ENCODE results near the gene MSH6. TPM values are rescaled to one million over a fixed set of nuclear protein-coding genes. Genes with fewer than 3 reads are reported as not detected.

Gene MSH6
- total and polyA plus RNA-seq, 12 donors, result 9.6 to 119 (median 55.0) TPM

DNA sequence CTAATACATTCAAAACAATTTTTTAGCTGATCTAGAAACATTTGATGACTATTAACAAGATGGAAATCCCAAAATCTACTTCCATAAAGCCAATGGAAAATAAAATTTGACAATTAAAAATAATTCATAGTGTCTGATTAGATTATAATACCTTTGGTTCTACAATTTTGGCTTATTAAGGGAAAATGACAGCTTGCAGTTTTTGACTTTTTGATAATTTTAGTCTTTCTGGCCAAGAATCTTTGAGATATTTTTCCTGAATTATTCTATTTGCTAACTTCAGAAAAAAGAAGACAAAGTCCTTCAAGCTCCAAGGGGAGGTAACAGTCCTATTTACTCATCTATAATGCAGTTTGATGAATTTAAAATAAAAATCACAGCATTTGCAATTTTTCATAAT lies 39.6 kb downstream of the MSH6 start:
- TF ChIP-seq, protein P1, sequence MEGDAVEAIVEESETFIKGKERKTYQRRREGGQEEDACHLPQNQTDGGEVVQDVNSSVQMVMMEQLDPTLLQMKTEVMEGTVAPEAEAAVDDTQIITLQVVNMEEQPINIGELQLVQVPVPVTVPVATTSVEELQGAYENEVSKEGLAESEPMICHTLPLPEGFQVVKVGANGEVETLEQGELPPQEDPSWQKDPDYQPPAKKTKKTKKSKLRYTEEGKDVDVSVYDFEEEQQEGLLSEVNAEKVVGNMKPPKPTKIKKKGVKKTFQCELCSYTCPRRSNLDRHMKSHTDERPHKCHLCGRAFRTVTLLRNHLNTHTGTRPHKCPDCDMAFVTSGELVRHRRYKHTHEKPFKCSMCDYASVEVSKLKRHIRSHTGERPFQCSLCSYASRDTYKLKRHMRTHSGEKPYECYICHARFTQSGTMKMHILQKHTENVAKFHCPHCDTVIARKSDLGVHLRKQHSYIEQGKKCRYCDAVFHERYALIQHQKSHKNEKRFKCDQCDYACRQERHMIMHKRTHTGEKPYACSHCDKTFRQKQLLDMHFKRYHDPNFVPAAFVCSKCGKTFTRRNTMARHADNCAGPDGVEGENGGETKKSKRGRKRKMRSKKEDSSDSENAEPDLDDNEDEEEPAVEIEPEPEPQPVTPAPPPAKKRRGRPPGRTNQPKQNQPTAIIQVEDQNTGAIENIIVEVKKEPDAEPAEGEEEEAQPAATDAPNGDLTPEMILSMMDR (IDR thresholded peaks at IDR 0.05), result no peak
- no peak for TF ChIP-seq POLR2A (IDR thresholded peaks at IDR 0.05)
- H3K4me3 ChIP-seq, result no peak overlapping the region
- H3K4me1 ChIP-seq (replicated peaks in 1 of 2), result no peaks in the 10 kb centered on the region
- DNase-seq, result no peak
- no peak overlapping the region for H3K27ac ChIP-seq
- H3K36me3 ChIP-seq (replicated peaks in 1 of 2), result peaks cover 5 to 53% of the 10 kb centered on the region in 2 donors
- intact Hi-C loops (cut with DNase I), result no loop called here
- H3K9me3 ChIP-seq (replicated peaks in 1 of 3), result no peaks in the 10 kb centered on the region
- H3K27me3 ChIP-seq, result no peaks in the 10 kb centered on the region

DNA sequence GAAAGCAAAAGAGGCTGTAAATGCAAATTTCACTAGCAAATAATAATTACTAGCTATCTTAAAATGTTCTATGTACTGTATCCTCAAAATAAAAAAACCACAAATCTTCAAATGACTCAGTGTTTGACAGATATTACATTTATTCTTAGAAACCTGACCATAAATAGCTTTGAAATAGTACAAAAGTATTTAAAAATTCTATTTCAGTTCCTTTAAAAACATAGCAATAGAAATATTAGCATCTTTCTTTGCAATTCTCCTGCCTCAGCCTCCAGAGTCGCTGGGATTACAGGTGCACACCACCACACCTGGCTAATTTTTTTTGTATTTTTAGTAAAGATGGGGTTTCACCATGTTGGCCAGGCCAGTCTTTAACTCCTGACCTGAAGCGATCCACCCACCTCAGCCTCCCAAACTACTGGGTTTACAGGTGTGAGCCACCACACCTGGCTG lies 50.6 kb downstream of the MSH6 start:
- Histone ChIP-seq H3K9me3 (replicated peaks in 1 of 3) (no peaks in the 10 kb centered on the region), H3K4me3 (no peak overlapping the region), H3K27me3 (no peaks in the 10 kb centered on the region), H3K36me3 (replicated peaks in 1 of 2) (peaks cover 0 to 88% of the 10 kb centered on the region in 2 donors), H3K27ac (no peak overlapping the region), H3K4me1 (replicated peaks in 1 of 2) (peaks cover 0 to 5% of the 10 kb centered on the region in 2 donors)
- TF ChIP-seq POLR2A (IDR thresholded peaks at IDR 0.05), result no peak
- TF ChIP-seq, protein P1 (IDR thresholded peaks at IDR 0.05), result no peak
- intact Hi-C loops (cut with DNase I), result no loop called here
- no peak for DNase-seq
- 92 to 96% (median 94%) methylated on average over 2 of the region's 2 CpGs for WGBS, 4 donors

DNA sequence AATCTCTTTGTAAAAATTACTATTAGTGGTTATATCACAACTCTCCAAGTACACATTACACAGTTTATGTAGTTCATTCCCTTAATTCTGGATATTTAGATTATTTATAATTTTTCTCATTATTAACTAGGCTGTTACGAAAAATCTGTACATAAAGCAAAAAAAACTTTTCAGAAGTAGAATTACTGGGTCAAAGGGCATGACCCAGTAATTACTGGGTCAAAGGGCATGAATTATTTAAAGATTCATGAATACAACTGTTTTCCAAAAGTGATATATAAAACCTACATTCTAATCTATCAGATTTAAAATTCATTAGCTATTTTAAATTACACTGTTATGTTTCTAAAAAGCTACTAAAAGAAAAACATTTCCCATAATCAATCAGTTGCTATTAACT lies 55.3 kb downstream of the MSH6 start:
- H3K4me3 ChIP-seq, result no peak overlapping the region
- no peaks in the 10 kb centered on the region for H3K9me3 ChIP-seq (replicated peaks in 1 of 3)
- H3K27me3 ChIP-seq, result no peaks in the 10 kb centered on the region
- WGBS, 4 donors, result 80 to 95% (median 89%) methylated on average over 1 of the region's 1 CpG
- no peak for DNase-seq
- H3K27ac ChIP-seq, result no peak overlapping the region
- H3K4me1 ChIP-seq (replicated peaks in 1 of 2), result peaks cover 0 to 9% of the 10 kb centered on the region in 2 donors
- no peak for TF ChIP-seq POLR2A (IDR thresholded peaks at IDR 0.05)
- TF ChIP-seq, protein P1 (IDR thresholded peaks at IDR 0.05), result no peak
- peaks cover 0 to 59% of the 10 kb centered on the region in 2 donors for H3K36me3 ChIP-seq (replicated peaks in 1 of 2)
- intact Hi-C loops (cut with DNase I), result no loop called here

DNA sequence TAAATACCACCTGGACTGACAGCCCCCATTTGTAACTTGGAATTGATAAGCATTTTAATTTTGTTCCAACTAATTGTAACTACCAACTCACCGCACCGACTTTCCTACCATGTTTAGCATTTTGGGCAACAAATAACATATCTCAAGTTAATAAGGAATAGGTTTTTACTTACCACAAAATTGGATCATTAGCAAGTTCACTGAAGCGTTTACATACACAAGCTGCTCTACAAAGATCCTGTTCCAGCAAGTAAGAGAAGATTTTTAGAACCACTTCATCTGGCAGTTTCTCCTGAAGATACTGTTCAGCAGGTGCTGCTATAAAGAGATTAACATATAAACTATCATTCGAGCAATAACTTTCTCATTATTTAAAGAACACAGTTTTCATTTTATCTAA lies 55.7 kb downstream of the MSH6 start:
- Histone ChIP-seq H3K9me3 (replicated peaks in 1 of 3) (no peaks in the 10 kb centered on the region), H3K4me3 (no peak overlapping the region), H3K27me3 (no peaks in the 10 kb centered on the region), H3K36me3 (replicated peaks in 1 of 2) (peaks cover 0 to 55% of the 10 kb centered on the region in 2 donors), H3K27ac (no peak overlapping the region), H3K4me1 (replicated peaks in 1 of 2) (peaks cover 3 to 9% of the 10 kb centered on the region in 2 donors)
- intact Hi-C loops (cut with DNase I), result no loop called here
- TF ChIP-seq, protein P1 (IDR thresholded peaks at IDR 0.05), result no peak
- no peak for TF ChIP-seq POLR2A (IDR thresholded peaks at IDR 0.05)
- WGBS, 4 donors, result 82 to 89% (median 87%) methylated on average over 4 of the region's 4 CpGs
- no peak for DNase-seq

Measured in adrenal gland (tissue), 12 donors.